ENCODE data around the gene PCYT1A. TPM values are rescaled to one million over a fixed set of nuclear protein-coding genes. Genes with fewer than 3 reads are reported as not detected.

Gene PCYT1A
- total RNA-seq, 1 donor, result 86.1 TPM

- H2AFZ ChIP-seq (ENCODE audit: low read length), result no peak overlapping the region
- peaks cover 64% of the 10 kb centered on the region for H3K79me2 ChIP-seq (ENCODE audit: insufficient read depth, low read length)
- no peak overlapping the region for H3K4me3 ChIP-seq (ENCODE audit: insufficient read depth, low read length)
- peak overlapping the region; percentile 10 for H3K27ac ChIP-seq (ENCODE audit: low read depth, low read length)
- no peak overlapping the region for H3K4me2 ChIP-seq (ENCODE audit: insufficient read depth, low read length)
- DNase-seq (ENCODE audit: insufficient read length, low spot score, missing footprints), result no peak
- H3K9me3 ChIP-seq (ENCODE audit: low read depth, low read length), result no peaks in the 10 kb centered on the region
- no peaks in the 10 kb centered on the region for H3K27me3 ChIP-seq (ENCODE audit: insufficient read depth, low read length)
- H3K4me1 ChIP-seq (ENCODE audit: insufficient read depth, low read length), result peaks cover 3% of the 10 kb centered on the region
- peaks cover 18% of the 10 kb centered on the region for H4K20me1 ChIP-seq (ENCODE audit: insufficient read depth, low read length)
- TF ChIP-seq CTCF (IDR thresholded peaks at IDR 0.05; ENCODE audit: extremely low read depth, low read depth, low read length), result no peak
- H3K36me3 ChIP-seq (ENCODE audit: insufficient read depth, low read length), result peaks cover 37% of the 10 kb centered on the region
These were observed 19.0 kb downstream of the PCYT1A start for GRCh38 chr3:196268284-196269163.

- Histone ChIP-seq H3K79me2 (ENCODE audit: insufficient read depth, low read length) (peaks cover 68% of the 10 kb centered on the region), H3K36me3 (ENCODE audit: insufficient read depth, low read length) (peaks cover 28% of the 10 kb centered on the region), H3K4me3 (ENCODE audit: insufficient read depth, low read length) (no peak overlapping the region), H3K27me3 (ENCODE audit: insufficient read depth, low read length) (no peaks in the 10 kb centered on the region), H3K9me3 (ENCODE audit: low read depth, low read length) (no peaks in the 10 kb centered on the region), H4K20me1 (ENCODE audit: insufficient read depth, low read length) (no peaks in the 10 kb centered on the region), H2AFZ (ENCODE audit: low read length) (no peak overlapping the region), H3K4me1 (ENCODE audit: insufficient read depth, low read length) (peaks cover 3% of the 10 kb centered on the region), H3K27ac (ENCODE audit: low read depth, low read length) (no peak overlapping the region), H3K4me2 (ENCODE audit: insufficient read depth, low read length) (no peak overlapping the region)
- no peak for TF ChIP-seq CTCF (IDR thresholded peaks at IDR 0.05; ENCODE audit: extremely low read depth, low read depth, low read length)
- no peak for DNase-seq (ENCODE audit: insufficient read length, low spot score, missing footprints)
These were observed 23.7 kb downstream of the PCYT1A start for GRCh38 chr3:196263819-196264218.

- TF ChIP-seq CTCF (IDR thresholded peaks at IDR 0.05; ENCODE audit: extremely low read depth, low read depth, low read length), result no peak
- peaks cover 68% of the 10 kb centered on the region for H3K79me2 ChIP-seq (ENCODE audit: insufficient read depth, low read length)
These were observed 26.7 kb downstream of the PCYT1A start for GRCh38 chr3:196260784-196261183.

GRCh38 chr3:196255776-196256175, 31.8 kb downstream of the PCYT1A start:
- no peak overlapping the region for H3K4me2 ChIP-seq (ENCODE audit: insufficient read depth, low read length)
- H3K9me3 ChIP-seq (ENCODE audit: low read depth, low read length), result no peaks in the 10 kb centered on the region
- H3K27me3 ChIP-seq (ENCODE audit: insufficient read depth, low read length), result no peaks in the 10 kb centered on the region
- H3K79me2 ChIP-seq (ENCODE audit: insufficient read depth, low read length), result peaks cover 35% of the 10 kb centered on the region
- H3K4me1 ChIP-seq (ENCODE audit: insufficient read depth, low read length), result no peaks in the 10 kb centered on the region
- no peak for TF ChIP-seq CTCF (IDR thresholded peaks at IDR 0.05; ENCODE audit: extremely low read depth, low read depth, low read length)
- peaks cover 46% of the 10 kb centered on the region for H3K36me3 ChIP-seq (ENCODE audit: insufficient read depth, low read length)
- H3K4me3 ChIP-seq (ENCODE audit: insufficient read depth, low read length), result no peak overlapping the region
- H2AFZ ChIP-seq (ENCODE audit: low read length), result no peak overlapping the region
- no peak overlapping the region for H3K27ac ChIP-seq (ENCODE audit: low read depth, low read length)
- DNase-seq (ENCODE audit: insufficient read length, low spot score, missing footprints), result no peak
- H4K20me1 ChIP-seq (ENCODE audit: insufficient read depth, low read length), result peaks cover 24% of the 10 kb centered on the region

More at GRCh38 chr3:196260784-196261183, 26.7 kb downstream of the PCYT1A start:
- no peak for DNase-seq (ENCODE audit: insufficient read length, low spot score, missing footprints)
- Histone ChIP-seq H3K4me2 (ENCODE audit: insufficient read depth, low read length) (no peak overlapping the region), H3K27ac (ENCODE audit: low read depth, low read length) (no peak overlapping the region), H3K36me3 (ENCODE audit: insufficient read depth, low read length) (peaks cover 37% of the 10 kb centered on the region), H2AFZ (ENCODE audit: low read length) (no peak overlapping the region), H4K20me1 (ENCODE audit: insufficient read depth, low read length) (peaks cover 13% of the 10 kb centered on the region), H3K4me1 (ENCODE audit: insufficient read depth, low read length) (no peaks in the 10 kb centered on the region), H3K9me3 (ENCODE audit: low read depth, low read length) (no peaks in the 10 kb centered on the region), H3K27me3 (ENCODE audit: insufficient read depth, low read length) (no peaks in the 10 kb centered on the region), H3K4me3 (ENCODE audit: insufficient read depth, low read length) (no peak overlapping the region)

Measured in osteoblast (primary cell).